NCI-H345 treated with DMSO at 0.1 percent for 48 hours (cell line): ENCODE measurements around the gene TXNRD1.
"Not testable (repeated sequence)": the region's sequence is repeated elsewhere in the genome, so short reads cannot be mapped to it uniquely, and the experiment has no call there.

Experiments
- DNase-seq: peaks from one replicate; lab custom pipeline; 2025; ENCODE audit not compliant: unreplicated experiment; lab: John Stamatoyannopoulos, UW

The TXNRD1 gene

DNA sequence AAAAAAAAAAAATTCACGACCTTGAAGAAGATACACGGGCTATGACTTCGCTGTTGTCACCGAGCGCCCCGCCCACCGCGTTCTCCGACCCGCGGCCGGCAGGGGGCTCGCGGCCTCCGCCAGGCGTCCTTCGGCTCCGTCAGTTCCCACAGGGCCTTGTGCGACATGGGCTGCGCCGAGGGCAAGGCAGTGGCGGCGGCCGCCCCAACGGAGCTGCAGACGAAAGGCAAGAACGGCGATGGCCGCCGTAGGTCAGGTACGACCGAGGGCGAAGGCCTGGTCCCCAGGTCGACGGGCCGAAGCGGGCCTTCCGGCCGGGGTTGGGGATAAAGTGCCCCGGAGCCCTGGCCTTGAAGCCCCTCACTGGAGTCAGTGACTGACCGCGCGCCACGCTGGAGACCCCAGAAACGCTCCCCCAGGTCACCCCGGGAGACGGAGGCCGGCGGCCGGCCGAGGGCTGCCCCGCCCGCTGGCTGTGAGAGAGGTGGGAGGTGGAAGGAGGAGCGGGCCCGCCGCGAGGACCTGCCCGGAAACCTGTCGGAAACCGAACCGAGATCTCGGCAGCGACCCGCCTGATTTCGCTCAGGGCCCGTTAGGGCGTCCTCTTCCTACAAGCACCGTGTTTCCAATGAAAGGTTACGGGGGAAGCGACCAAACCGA, at the start of gene TXNRD1:
TSS of gene TXNRD1 (plus strand) at position 142 of the 660 bp plus-strand sequence. CDS start at position 166, 24 bp downstream.
- DNase-seq = no peak

DNA sequence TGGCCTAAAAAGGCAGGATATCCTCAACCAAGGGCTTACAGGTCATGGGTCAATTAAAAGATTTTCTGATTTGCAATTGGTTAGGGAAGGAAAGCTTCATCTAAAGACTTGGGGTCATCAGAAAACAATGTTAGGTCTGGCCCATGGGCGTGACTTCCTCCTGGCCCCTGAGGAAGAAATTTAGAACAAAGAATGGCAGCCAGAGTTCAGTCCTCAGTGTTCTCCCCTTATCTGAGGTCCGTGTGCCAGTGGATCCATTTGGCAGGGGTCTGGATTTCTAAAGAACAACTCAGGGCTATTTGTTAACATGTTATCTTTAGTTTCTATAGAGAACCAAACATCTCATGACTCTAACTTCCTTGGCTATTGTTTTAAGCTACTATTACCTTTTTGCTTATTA, 49.8 kb upstream of the TXNRD1 start:
- DNase-seq = no peak

DNA sequence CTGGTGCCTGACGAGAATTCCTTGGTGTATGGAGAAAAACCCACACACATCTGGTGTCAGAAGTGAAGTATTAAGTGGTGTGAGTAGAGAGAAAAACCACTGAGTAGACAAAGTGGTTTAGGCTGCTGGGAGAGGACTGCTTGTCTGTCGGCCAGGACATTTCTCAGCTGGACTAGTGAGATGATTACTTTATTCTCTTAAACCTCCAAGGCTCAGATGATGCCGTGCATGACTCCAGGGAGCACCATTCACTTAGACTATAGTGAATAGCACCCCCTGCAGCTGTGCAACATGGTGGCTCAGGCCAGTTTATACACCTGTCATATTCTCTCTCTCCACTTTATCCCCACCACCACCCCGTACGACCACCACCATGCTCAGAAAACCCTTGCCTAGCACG, 49.1 kb upstream of the TXNRD1 start:
- no peak for DNase-seq

DNA sequence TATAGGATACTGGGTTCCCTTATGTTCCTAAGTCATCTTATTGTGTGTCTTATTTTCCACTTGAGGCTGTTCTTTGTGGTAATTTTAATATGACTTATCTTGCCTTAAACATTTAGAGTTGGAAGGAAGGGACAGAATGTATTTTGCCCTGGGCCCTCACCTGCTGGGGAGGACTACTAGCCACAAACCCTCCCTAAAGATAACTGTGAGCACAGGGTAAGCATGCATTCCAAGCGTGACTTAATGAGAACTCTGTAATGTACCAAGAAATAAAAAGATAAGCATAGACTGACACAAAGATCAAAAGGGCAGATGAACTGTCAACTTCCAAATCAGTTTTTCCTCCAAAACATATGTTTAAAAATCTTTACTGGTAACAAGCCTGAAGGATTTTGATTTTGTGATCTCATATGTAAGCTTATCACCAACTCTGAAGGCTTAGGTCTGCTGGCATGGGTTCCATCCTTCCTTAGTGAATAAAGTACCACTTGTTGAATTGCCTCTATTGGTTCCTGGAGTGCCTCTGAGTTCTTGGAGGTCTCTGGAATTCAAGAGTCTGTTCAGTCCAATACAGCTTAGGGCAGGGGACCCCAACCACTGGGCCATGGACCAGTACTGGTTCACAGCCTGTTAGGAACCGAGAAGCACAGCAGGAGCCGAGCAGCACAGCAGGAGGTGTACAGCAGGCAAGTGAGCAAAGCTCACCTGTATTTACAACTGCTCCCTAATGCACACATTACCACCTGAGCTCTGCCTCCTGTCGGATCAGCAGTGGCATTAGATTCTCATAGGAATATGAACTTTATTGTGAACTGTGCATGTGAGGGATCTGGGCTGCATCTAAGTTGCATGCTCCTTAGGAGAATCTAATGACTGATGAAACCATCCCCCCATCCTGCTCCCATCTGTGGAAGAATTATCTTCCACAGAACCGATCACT, 47.8 kb upstream of the TXNRD1 start:
- no peak for DNase-seq

DNA sequence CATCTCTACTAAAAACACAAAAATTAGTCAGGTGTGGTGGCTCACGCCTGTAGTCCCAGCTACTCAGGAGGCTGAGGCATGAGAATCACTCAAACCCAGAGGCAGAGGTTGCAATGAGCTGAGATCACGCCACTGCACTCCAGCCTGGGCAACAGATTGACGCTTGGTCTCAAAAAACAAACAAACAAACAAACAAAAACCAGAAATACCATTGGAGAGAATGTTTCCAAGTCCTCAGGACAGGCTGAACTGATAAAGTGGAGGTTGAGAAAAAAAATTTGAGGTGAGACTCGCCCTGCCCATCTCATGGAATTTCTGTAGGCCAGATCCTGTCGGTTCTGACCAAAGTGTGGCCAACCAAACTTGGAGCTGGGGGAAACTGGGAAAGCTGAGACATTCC, 47.0 kb upstream of the TXNRD1 start:
- DNase-seq = no peak

DNA sequence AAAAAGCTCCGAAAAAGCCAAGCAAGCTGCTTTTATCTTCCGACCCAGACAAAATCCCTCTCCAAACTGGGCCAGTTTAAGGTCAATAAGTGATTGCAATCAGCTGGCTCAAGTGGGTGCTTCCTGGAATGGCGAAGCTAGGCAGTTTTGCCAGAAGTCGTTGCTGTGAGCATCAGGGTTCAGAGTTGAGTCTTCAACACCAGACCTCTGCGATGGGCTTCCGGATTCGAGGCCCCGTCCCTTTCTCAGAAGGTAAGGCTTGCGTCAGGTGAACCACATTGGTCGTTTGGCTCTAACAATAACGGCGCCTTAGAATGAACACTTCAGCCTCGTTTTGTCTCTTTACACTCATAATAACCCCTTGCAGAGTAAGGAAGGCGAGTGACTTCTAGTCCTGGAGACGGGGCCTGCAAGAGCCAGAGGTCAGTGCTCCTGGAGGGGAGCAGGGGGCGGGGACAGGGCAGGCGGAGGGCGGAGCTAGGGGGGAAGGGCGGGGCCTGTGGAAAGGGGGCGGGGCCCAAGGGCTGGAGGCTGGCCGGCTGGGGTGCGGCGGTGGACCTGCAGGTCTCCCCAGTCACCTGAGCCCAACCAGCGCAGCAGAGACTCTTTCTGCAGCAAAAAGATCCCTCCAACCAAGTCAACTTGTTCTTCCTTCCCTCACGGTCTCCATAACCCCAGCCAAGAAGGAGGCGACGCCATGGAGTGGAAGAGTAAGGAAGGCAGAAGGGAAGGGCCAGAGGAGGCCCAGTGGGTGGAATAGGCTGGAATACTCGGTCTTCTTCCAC, 43.6 kb upstream of the TXNRD1 start:
- no peak for DNase-seq

DNA sequence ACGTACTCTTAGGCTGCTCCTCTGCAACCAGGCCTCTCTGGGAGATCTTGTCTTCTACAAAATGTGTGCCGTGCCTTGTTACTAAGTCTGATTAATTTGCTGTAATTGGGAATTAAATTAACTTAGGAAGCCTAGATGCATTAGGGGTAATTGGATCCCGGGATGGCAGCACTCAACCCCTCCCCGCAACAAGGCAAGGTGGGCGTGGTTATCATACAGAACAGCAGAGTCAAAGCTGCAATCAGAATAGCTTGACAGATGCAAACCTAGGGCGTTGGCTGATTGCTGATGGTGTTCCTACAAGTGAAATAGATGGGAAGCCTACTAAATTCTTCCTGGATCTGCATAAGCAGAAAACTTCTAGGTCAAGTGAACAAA, 43.0 kb upstream of the TXNRD1 start:
- no peak for DNase-seq

DNA sequence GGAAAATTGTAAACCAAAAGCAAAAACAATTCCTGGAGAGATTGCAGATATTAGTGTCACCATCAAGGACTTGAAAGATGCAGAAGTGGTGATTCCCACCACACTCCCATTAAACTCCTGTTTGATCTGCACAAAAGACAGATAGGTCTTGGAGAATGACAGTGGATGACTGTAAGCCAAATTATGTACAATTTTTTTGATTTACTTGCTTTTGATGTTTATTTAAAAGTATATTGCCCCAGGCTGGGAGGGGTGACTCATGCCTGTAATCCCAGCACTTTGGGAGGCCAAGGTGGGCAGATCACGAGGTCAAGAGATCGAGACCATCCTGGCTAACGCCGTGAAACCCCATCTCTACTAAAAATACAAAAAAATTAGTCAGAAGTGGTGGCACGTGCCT, 41.8 kb upstream of the TXNRD1 start:
- DNase-seq = not testable (repeated sequence)

DNA sequence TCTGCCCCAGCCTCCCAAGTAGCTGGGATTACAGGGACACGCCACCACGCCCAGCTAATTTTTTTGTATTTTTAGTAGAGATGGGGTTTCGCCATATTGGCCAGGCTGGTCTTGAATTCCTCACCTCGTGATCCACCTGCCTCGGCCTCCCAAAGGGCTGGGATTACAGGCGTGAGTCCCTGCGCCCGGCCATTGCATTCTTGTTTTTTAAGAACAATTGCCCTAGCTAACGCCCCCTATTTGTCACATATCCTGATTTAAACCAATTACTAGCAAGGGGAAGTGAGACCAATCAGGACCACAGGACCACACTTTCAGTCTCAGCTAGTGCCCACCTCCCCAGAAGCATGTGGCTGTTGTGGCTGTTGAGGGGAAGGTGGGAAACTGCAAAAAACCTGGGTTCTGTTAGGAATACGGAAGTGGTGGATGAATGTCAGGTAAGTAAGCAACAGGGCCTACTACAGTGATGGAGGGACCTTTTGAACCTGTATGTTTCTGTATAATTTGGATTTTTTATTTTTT, 39.8 kb upstream of the TXNRD1 start:
- DNase-seq = no peak

DNA sequence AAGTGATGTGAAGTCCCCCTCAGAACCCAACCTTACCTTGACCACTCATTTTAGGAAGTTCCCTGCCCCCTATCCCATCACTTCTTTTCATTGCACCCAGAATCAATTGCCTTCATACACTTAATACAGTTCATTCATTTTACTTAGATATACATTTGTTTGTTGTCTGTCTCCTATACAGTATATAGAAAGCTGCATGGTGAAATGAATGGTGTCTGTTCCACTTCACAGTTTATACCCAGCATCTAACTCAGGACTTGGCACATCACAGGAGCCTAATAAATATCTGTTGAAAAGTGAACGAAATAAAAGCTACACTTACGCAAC, 38.3 kb upstream of the TXNRD1 start:
- no peak for DNase-seq

DNA sequence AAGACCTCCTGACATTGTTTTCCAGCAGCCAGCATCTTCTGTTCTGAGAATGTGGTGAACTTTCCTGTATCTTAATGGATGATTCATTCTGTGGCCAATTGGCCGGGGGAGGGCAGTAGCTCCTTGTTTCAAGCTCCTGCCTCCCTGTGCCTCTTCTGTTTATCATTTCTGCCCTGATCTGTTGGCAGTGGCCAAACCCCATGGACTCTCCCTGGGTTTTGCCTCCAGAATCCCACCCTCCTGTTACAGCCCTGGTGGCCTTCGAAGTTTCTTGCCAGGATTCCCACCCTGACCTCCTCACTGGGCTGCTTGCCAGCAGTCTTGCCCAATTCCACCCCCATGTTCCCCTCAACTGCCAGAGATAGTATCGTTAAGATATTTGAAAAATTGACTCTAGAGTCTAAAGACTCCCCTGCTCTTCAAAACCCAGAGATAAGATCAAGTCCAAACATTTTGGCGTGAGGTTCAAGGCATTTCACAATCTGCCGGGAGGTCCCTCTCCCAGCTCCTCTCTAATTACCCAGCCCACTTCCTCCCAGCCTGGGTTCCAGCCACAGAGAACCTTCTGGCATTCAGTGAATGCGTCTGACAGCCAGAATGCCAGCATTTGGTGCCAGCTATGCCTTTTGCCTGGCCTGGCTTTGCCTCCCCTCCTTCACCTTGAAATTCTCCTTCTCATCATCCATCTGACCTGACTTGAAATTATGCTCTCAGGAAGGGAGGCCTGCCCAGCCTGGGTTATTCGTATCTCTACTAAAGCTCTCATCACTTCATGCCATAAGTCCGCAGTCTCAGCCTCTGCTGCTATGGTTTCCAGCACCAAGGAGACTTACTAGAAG, 37.7 kb upstream of the TXNRD1 start:
- no peak for DNase-seq

DNA sequence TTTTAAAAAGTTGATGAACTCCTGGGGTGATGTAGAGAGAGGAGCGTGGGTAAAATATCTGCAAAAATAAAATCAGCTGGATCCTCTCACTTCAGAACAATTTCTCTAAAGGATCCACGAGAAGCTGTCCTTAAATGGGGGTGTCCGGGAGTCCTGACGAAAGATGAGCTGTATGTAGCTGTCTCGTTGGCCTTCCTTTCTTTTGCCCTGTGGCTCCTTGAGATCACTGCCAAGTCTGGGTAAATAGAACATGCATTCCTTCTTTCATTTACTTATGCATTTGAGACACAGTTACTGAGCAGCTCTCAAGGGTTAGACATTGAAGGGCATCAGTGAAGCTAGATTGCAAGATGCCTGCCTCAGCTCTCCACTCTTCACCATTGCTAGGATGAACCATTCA, 35.2 kb upstream of the TXNRD1 start:
- DNase-seq = no peak

DNA sequence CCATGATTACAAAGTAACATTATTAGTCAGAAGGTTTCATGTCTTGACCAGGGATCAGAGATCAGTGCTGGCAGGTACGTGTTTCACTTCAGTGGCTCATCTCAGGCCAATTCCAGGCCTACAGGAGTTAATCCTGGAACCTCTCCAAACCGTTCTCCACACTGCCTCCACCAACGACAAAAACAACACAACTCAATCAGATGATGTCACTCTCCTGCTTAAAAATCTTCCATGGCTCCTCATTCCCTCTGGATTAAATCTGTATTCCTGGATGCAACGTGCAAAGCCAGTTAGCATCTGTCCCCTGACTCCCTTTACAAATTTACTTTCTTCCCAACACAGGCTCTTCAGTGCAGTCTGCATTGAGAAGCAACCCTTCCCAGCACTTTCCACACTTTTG, 34.3 kb upstream of the TXNRD1 start:
- DNase-seq = no peak

DNA sequence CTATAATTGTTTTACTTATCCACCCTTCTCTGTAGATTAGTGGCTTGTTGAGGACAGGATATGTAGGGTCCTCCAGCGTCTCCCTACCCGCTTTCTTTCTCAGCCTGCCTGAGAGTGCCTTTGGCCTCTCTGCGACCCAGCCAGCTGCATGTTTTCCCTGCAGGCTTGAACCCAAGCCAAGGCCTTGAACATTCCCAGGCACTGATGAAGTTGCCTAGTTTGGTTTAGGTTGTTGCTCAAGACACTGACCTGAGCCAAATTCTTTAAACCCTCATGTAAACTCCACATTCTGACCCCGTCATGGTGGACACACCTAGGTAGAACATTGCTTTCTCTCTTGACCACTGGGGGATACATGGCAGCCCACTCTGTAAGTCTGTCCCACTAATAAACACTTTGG, 33.4 kb upstream of the TXNRD1 start:
- DNase-seq = no peak

DNA sequence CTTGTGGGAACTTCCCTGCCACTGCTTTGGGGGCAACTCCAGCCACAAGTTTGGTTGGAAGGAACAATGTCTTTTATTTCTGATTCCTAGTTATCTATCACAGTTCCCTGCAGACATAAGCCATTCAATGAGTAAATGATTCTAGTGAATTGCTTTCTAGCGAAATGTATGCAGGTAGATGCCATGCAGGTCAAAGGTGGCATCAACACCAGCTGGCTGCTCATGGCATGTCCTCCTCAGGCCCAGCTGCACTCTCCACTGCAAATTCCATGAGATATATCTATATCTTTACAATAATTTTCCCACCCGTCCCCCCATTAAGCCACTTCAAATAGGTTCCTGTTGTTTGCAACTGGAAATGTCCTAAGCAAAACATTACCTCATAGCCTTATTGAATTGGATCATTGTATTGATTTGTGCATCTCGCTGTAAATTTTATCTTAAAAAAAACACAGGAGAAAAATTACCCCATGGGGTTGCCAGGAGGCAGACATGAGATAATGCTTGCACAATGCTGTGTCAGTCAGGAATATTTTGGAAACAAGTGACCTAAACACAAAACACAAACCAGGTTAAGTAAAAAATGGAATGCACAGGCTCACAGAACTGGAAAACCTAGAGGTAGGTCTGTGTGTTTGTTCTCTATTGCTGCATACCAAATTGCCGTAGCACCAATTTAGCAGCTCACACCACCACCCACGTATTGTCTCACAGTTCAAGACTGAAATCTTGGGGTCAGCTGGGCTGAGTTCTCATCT, 32.8 kb upstream of the TXNRD1 start:
- DNase-seq = no peak

DNA sequence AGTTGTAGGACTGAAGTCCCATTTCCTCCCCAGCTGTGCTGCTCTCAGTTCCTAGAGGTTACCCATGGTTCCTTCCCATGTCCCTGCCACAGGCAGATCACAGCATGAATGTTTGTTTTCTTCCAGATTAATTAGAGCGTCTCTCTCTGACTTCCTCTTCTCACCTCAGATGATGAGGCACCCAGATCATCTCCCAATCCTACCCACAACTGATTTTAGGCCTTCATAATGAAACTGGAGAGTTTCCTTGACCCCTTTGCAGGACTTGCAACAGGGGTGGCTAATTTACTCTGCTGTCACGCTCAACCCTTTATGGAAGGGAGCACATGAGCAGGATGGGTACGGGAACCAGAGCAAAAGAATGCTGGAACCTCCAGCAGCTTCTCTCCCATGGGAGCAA, 32.1 kb upstream of the TXNRD1 start:
- DNase-seq = no peak

DNA sequence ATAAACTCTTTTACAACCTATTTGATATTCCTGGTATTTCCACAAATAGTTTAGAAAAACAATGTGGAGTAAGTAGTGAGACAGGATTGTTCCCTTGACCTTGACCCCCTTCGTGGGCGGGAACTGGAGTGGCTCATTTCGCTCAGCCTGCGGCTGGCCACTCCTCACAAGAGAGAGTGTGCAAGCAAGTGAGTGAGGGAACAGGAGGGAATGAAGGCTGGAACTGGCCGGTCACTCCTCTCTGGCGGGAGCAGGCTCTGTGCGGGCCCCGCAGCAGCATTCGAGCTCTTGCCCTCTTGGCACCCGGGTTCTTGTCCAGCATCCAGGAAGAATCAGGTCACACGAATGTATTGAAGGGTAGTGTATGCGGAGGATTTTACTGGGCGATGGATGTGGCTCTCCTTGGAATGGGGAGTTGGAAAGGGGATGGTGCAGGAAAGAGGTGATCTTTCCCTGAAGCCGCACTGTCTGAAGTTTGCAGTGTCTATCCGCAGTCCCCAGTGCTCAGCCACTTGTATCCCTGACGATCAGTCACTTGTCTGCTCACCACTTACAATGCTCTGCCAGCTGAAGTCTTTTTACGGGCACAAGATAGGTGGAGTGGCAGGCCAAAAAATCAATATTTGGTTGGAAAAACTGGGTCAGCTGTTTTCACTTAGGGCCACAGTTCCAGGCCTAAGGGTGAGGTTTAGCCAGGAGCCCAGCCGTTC, 28.0 kb upstream of the TXNRD1 start:
- DNase-seq = no peak

DNA sequence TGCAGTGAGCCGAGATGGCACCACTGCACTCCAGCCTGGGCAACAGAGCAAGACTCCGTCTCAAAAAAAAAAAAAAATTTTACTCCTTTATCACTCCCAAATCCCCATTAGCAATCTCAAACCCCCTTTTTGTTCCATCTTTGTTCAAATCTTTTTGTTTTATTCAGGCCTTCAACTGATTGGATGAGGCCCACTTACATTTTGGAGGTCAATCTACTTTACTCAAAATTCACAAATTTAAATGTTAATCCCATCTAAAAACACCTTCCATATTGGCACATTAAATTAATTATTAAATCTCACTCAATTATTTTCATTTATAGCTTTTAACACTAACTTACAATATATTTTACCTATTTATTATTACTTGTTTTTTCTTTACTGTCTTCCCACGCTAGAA, 27.0 kb upstream of the TXNRD1 start:
- DNase-seq = no peak

DNA sequence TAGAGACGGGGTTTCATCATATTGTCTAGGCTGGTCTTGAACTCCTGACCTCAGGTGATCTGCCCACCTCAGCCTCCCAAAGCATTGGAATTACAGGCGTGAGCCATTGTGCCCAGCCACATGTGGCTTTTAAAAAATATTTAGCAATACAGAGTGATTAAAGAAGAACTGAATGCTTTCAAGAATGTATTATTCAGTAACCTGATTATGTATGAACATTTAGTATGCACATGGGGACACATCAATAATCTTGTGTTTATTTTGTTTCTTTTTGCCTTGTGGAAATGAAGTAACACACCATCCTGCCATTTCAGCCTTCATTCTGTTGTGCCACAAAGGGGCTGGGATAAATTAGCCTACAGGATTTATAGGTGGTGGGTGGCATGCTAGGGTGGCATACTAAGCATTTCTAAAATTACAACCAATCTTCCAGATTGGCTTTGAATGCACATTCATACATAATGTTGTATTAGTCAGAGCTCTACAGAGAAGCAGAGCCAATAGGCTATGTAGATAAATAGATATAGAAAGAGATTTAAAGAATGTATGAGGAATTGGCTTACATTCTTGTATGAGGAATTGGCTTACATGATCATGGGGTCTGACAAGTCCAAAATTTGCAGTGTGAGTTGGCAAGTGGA, 25.5 kb upstream of the TXNRD1 start:
- no peak for DNase-seq
